Astrocyte of the cerebellum (primary cell): ENCODE measurements around the gene VAMP8.
"Not testable (repeated sequence)": the region's sequence is repeated elsewhere in the genome, so short reads cannot be mapped to it uniquely, and the experiment has no call there.

Source experiments
- DNase-seq: peaks from one replicate; pipeline ENCODE4 v3.0.0-alpha.2; 2011; ENCODE audit warnings: low read depth
- H3K4me3 ChIP-seq: 2 replicates; pipeline ENCODE4 v1.5.1; 2011; ENCODE audit warnings: mild to moderate bottlenecking, low read depth, low read length, moderate library complexity
- in situ Hi-C: cut with HindIII; loops from 2 replicates; pipeline ENCODE4 v1.10.0; 2017; ENCODE audit warnings: low sequenced_read_pairs
- TF ChIP-seq, protein P1 (sequence below): IDR thresholded peaks from 2 replicates; pipeline ENCODE4 v1.5.1; 2012; ENCODE audit warnings: low read length, low read depth, moderate library complexity, mild to moderate bottlenecking; ENCODE audit errors: missing control alignments

Gene VAMP8

DNA sequence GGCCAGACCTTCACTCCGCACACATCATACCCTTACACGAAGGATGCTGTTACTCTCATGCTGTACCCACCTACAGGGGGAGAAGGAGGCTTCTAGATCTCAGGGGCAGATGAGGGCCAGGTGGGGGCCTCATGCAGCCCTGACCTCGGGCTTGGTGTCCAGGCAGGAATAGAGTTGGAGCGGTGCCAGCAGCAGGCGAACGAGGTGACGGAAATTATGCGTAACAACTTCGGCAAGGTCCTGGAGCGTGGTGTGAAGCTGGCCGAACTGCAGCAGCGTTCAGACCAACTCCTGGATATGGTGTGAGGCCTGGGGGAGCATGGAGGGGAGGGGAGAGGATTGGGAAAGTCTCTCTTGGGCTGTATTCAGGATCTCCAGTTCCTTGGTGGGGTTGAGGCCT is 14.2 kb downstream of the VAMP8 start:
- DNase-seq = no peak

DNA sequence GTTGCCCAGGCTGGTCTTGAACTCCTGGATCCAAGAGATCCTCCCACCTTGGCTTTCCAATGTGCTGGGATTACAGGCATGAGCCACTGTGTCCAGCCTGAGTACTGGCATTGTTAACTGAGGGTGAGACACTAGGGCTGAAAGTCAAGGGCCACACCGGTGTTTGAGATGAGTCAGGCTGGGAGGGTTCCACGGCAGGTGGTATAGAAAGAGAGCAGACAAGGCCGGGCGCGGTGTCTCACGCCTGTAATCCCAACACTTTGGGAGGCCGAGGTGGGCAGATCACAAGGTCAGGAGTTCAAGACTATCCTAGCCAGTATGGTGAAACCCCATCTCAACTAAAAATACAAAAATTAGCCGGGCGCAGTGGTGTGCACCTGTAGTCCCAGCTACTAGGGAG is 14.9 kb downstream of the VAMP8 start:
- H3K4me3 ChIP-seq, in situ Hi-C loops, DNase-seq: not testable (repeated sequence)

More for the DNA sequence above, 14.2 kb downstream of the VAMP8 start:
- in situ Hi-C loops = no loop called here
- TF ChIP-seq, protein P1, sequence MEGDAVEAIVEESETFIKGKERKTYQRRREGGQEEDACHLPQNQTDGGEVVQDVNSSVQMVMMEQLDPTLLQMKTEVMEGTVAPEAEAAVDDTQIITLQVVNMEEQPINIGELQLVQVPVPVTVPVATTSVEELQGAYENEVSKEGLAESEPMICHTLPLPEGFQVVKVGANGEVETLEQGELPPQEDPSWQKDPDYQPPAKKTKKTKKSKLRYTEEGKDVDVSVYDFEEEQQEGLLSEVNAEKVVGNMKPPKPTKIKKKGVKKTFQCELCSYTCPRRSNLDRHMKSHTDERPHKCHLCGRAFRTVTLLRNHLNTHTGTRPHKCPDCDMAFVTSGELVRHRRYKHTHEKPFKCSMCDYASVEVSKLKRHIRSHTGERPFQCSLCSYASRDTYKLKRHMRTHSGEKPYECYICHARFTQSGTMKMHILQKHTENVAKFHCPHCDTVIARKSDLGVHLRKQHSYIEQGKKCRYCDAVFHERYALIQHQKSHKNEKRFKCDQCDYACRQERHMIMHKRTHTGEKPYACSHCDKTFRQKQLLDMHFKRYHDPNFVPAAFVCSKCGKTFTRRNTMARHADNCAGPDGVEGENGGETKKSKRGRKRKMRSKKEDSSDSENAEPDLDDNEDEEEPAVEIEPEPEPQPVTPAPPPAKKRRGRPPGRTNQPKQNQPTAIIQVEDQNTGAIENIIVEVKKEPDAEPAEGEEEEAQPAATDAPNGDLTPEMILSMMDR = no peak
- H3K4me3 ChIP-seq = no peak overlapping the region

DNA sequence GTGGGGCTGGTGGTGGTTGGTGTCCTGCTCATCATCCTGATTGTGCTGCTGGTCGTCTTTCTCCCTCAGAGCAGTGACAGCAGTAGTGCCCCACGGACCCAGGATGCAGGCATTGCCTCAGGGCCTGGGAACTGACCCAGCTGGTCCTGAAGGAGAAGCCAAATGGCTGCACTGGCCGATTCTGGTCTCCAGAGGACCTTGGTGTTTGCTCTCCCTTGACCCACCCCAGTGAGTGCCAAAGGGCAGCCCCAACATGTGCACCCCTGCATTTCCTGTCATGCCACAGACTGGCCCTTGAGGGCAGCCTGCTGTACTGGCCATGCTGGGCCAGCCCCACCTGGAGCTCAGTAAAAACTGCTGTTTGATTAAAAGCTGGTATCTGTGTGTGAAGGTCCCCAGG is 15.6 kb downstream of the VAMP8 start:
- TF ChIP-seq, protein P1 = no peak
- DNase-seq = no peak
- in situ Hi-C loops = no loop called here
- no peak overlapping the region for H3K4me3 ChIP-seq

- TF ChIP-seq, protein P1 = no peak
- in situ Hi-C loops = no loop called here
- no peak for DNase-seq
- H3K4me3 ChIP-seq = peak overlapping the region; percentile 86
These were observed 17.4 kb downstream of the VAMP8 start for GRCh38 chr2:85594715-85595300.

DNA sequence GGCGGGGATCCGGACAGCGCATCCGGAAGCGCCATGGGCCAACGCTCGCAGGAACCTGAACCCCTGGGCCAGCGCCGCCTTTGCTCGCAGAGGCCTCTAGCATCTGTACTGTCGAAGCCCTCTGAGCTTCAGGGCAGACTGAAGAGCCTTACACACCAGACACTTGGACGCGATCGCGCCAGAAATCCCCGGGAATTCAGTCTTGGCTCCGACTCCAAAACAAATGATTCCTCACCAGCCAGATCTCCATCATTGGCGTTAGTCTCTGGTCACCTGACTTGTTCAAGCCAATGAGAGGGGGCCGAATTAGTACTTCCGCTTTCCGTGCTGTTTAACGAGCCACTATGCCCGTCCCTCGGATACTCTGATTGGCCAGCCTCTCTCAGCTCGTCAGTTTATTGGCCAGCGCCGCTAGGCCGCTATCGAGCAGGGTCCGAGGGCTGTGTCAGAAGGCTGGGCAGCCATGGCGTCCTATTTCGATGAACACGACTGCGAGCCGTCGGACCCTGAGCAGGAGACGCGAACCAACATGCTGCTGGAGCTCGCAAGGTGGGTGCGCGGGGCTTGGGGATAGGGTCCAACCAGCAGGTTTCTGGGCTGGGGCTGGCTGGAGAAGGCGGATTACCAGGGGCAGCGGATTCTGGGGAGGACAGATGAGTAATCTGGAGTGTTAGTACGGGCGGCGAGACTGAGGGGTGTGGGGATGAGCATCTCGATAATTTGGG is 18.1 kb downstream of the VAMP8 start, which contains the start of gene RNF181:
Gene RNF181, plus strand, starts transcription at position 445 of the 725 bp plus-strand sequence. Its CDS starts 19 bp downstream, at position 464.
- in situ Hi-C loops = no loop called here
- peak within 1 kb of the TSS; percentile 86 for H3K4me3 ChIP-seq
- TF ChIP-seq, protein P1 = no peak
- peak; percentile 99 for DNase-seq

DNA sequence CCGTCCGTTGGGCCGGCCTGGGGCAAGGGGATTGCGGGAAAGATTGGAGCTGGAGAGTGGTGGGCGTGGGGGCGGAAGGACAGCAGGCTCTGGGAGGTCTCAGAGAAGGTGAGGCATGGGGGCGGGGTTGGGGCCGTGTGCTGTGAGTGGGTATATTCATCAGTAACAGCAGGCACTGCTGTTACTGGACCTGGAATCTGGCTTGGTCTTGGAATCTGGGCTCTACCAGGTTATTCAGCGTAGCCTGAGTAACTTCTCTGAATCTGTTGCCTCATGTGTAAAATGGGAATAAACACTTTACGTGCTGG is 18.6 kb downstream of the VAMP8 start:
- in situ Hi-C loops = no loop called here
- peak overlapping the region; percentile 86 for H3K4me3 ChIP-seq

More for the DNA sequence above, 18.6 kb downstream of the VAMP8 start:
- TF ChIP-seq, protein P1 = no peak
- no peak for DNase-seq
